GM13977 (cell line): ENCODE data around the gene CNTNAP4.

Experiments used
- DNase-seq: peaks from one replicate; pipeline ENCODE4 v3.0.0; 2012; ENCODE audit warnings: low spot score
- CTCF ChIP-seq: IDR thresholded peaks from 2 replicates; pipeline ENCODE4 v1.5.1; 2012; ENCODE audit warnings: mild to moderate bottlenecking, control low read depth; ENCODE audit not compliant: insufficient read depth; ENCODE audit errors: extremely low read depth, missing control alignments
- in situ Hi-C: fragments of 300-500 bp; cut with MboI; formaldehyde crosslinking; loops from one replicate; pipeline ENCODE4 v1.12.0; 2022; ENCODE audit warnings: low sequenced_read_pairs, low pct_unique_long_range_greater_than_20kb, mixed read lengths, inconsistent platforms; ENCODE audit not compliant: unreplicated experiment

The CNTNAP4 gene

GRCh38 chr16:76444832-76445231 is 167.6 kb downstream of the CNTNAP4 start:
- no peak for TF ChIP-seq CTCF
- no peak for DNase-seq
- in situ Hi-C loops = no loop called here

DNA sequence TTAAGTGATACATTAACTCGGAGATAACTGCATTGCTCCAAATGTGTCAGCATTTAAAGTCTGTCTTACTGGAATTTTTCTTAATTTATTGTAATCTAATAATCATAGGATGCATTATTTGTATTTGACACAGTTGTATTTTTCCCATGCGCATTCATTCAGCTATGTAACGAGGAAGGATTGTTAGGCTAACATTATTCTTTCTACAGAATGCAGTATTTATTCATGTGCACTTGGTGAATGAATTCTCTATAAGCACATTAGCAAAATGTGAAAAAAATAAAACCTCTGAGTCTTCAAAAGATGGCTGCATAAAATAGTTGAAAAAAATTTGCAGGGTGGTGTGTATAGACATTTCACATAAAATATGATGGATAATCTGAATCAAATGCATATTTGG is 168.6 kb downstream of the CNTNAP4 start:
- no peak for TF ChIP-seq CTCF
- no peak for DNase-seq
- in situ Hi-C loops = no loop called here

DNA sequence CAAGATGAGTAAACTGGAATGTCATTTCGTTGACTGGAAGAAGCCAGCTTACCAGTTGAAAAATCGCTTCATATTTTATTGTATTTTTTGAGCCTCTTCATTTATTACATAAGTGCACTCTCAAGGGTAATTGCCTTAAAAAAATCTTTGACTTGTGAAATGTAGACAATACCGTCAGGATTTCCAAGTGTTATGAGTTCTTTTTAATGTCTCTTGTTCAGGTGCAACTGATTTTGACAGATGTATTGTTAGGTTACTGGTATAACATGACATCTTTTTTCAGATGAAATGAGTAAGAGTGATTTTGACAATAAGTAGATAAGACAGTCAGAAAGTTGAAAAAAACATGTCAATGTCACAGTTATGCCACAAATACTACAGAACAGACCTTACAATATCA is 169.1 kb downstream of the CNTNAP4 start:
- in situ Hi-C loops = no loop called here

DNA sequence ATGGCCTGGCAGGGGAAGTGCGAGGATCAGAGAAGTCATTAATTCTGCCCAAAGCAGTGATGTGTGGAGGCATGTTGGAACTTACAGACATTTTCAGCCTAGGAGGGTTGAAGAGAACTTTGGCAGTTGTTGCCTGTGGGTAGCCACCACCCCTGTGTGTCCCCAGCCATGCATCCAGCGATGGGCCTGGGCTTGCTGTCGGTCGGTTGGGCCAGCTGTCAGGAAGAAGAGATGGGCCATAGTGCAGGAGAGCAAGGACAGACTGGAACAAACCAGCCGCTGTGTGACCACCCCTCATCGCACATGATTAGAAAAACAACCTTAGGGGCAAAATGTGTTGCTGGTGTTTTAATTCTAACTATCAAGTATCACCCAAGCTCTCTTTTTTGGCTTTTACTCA is 173.7 kb downstream of the CNTNAP4 start:
- in situ Hi-C loops = no loop called here
- no peak for DNase-seq
- TF ChIP-seq CTCF = no peak

More for the DNA sequence above, 169.1 kb downstream of the CNTNAP4 start:
- no peak for TF ChIP-seq CTCF
- DNase-seq = no peak

DNA sequence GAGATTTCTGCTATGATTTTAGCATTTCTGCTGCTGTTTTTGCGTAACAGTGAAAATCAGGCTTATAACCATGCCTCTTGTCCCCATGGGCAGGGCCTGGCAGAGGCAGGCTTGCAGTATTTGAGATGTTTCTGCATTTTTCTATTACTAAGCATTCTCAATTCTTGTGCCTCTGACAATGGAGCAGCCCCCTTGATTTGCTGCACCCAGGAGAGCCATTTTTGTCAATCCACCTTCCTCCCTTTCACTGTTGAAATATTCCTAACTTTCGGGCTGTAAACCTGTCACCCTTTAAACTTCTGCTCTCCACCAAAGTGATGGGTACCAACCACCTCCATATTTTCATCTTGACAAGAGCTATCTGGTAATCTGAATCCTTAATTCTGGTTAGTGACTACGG is 178.1 kb downstream of the CNTNAP4 start:
- in situ Hi-C loops = no loop called here
- no peak for TF ChIP-seq CTCF
- no peak for DNase-seq

GRCh38 chr16:76456016-76456415 is 178.8 kb downstream of the CNTNAP4 start:
- no peak for TF ChIP-seq CTCF
- no peak for DNase-seq
- in situ Hi-C loops = no loop called here

DNA sequence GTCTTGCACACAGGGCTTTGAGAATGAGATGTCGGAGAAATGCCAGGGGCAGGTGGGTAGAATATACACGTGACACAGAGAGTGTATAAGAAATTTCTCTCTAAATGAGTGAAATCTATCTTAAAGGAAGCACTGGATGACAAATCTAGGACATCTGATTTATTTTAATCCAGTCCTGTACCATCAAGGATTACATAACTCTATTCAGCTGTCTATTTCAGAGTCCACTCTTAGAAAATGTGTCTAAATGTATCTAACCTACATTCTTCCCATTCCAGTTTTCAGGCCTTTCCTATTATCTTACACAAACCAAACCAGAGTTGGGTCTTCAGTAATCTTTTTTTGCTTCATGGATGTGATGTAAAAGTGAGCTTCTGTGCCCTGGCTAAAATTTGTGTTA is 181.9 kb downstream of the CNTNAP4 start:
- DNase-seq = no peak
- TF ChIP-seq CTCF = no peak
- in situ Hi-C loops = no loop called here
